Cardiac atrium fibroblast (primary cell): ENCODE measurements around the gene EID3. TPM values are rescaled to one million over a fixed set of nuclear protein-coding genes. Genes with fewer than 3 reads are reported as not detected.

ENCODE experiments used
- total RNA-seq: library from RNA; depleted of rRNA; stranded (reverse); fragments of >200 nt; gene quantifications from 2 replicates; pipeline ENCODE4 v1.2.3, GENCODE V29; 2015

Gene EID3
- 2.6 and 4.2 TPM in 2 replicates for total RNA-seq

DNA sequence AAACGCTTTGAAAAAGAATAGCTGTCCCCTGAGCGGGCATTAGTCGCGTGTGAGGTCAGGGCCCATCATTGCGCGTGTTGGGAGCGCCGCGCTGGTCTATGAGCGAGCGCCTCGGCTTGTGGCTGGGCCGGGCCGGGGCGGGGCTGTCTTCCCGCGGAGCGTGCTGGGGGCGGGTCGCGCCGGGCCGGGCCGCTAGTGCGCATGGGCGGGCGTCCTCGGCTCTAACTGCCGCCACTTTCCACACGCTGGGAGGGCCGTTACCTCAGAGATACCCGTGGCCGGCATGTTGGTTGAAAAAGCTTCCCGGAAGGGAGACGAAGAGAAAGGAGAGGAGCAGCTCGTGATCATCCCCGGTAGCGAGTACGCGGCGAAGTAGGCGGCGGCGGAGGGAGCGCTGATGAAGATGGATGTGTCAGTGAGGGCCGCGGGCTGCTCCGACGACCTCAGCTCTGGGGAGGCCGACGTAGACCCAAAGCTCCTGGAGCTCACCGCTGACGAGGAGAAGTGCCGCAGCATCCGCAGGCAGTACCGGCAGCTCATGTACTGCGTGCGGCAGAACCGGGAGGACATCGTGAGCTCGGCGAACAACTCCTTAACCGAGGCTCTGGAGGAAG, at the start of gene EID3:
EID3 (plus strand) TSS at position 202 of the 614 bp plus-strand sequence; CDS start at position 398, 196 bp downstream.

Other genes starting within 250 kb of the EID3 start
- gene HCFC2, start 239.2 kb upstream of the EID3 start, total RNA-seq: 12.8 and 16.6 TPM in 2 replicates
- 46.4 and 49.4 TPM in 2 replicates for gene NFYB, start 165.5 kb upstream of the EID3 start, total RNA-seq
- gene TXNRD1, start 88.0 kb upstream of the EID3 start, total RNA-seq: 701 and 927 TPM in 2 replicates
- 16.4 and 57.0 TPM in 2 replicates for gene CHST11, start 153.2 kb downstream of the EID3 start, total RNA-seq